Measurements from ENCODE around the gene CEACAM20.
"Not testable (repeated sequence)": the region's sequence is repeated elsewhere in the genome, so short reads cannot be mapped to it uniquely, and the experiment has no call there.

CEACAM20 gene

DNA sequence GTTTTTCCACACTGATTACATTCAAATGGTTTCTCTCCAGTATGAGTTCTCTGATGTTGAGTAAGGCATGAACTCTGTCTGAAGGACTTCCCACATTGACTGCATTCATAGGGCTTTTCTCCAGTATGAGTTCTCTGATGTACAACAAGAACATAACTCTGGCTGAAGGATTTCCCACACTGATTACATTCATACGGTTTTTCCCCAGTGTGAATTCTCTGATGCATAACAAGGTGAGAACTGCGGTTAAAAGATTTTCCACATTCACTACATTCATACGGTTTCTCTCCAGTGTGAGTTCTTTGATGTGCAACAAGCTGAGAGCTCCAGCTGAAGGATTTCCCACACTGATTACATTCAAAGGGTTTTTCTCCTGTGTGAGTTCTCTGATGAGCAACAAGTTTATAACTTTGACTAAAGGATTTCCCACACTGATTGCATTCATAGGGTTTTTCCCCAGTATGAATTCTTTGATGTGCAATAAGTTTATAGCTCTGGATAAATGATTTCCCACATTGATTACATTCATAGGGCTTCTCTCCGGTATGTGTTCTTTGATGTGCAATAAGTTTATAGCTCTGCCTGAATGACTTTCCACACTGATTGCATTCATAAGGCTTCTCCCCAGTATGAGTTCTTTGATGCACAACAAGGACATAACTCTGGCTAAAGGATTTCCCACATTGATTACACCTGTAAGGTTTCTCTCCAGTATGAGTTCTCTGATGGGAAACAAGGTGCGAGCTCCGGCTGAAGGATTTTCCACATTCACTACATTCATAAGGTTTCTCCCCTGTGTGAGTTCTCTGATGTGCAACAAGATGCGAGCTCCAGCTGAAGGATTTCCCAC, 52.7 kb downstream of the CEACAM20 start:
- no peak for DNase-seq

DNA sequence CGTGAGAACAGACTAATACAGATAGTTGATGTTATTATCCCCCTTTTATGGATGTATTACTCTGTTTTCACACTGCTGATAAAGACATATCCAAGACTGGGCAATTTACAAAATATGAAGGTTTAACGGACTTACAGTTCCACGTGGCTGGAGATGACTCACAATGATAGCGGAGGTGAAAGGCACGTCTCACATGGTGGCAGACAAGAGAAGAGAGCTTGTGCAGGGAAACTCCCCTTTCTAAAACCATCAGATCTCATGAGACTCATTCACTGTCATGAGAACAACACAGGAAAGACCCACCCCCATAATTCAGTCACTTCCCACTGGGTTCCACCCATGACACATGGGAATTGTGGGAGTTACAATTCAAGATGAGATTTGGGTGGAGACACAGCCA, 60.7 kb downstream of the CEACAM20 start:
- not testable (repeated sequence) for DNase-seq

DNA sequence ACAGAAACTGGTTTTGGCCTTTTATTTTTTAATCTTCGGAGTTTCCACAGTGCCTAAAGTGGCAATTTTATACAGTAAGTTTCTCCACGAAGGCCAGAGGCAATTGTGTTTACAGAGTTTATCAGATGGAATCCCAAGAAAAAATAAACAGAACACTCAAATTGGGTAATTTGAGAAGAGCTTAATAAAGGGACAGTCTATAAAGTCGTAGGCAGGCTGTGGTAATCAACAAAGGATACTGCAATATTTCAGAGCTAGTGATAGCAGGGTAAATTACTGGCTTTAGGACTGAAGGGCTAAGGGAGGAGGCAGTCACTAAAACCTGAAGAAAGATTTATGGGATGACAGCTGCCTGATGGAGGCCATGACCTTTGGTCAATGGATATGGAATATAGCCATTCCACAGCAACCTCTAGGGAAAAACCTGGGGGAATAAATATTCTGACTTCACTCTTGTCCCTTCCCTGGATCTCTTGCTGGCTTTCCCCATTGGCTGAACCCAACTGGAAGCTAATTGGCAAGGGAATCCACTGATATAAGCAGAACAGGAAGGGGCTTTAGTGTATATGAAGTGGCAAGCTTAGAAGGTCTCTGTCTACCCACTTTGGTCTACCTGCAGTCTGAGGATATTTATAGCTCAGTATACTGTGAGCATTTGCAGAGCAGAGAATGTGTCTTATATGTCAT, 66.7 kb downstream of the CEACAM20 start:
- not testable (repeated sequence) for DNase-seq
